Measurements from ENCODE around the gene TTC36. TPM values are rescaled to one million over a fixed set of nuclear protein-coding genes. Genes with fewer than 3 reads are reported as not detected.

TTC36 gene
- total RNA-seq, 1 donor from 2014 or later = 1.9 TPM

- no peak for DNase-seq
- Mint-ChIP-seq H3K27ac (ENCODE audit: unreplicated experiment) (no peak overlapping the region), H3K9me3 (ENCODE audit: unreplicated experiment) (no peaks in the 10 kb centered on the region), H3K36me3 (ENCODE audit: unreplicated experiment) (no peaks in the 10 kb centered on the region), H3K4me1 (ENCODE audit: low read depth, unreplicated experiment) (no peaks in the 10 kb centered on the region), H3K27me3 (ENCODE audit: unreplicated experiment) (no peaks in the 10 kb centered on the region), H3K4me3 (ENCODE audit: unreplicated experiment) (no peak overlapping the region)
- TF ChIP-seq CTCF (IDR thresholded peaks at IDR 0.05; ENCODE audit: partially characterized antibody, unreplicated experiment) = no peak
Measured at GRCh38 chr11:118519549-118519948, 7.7 kb upstream of the TTC36 start.

- Mint-ChIP-seq H3K36me3 (ENCODE audit: unreplicated experiment) (no peaks in the 10 kb centered on the region), H3K9me3 (ENCODE audit: unreplicated experiment) (no peaks in the 10 kb centered on the region), H3K4me3 (ENCODE audit: unreplicated experiment) (no peak overlapping the region), H3K27me3 (ENCODE audit: unreplicated experiment) (no peaks in the 10 kb centered on the region), H3K4me1 (ENCODE audit: low read depth, unreplicated experiment) (no peaks in the 10 kb centered on the region), H3K27ac (ENCODE audit: unreplicated experiment) (no peak overlapping the region)
- TF ChIP-seq CTCF (IDR thresholded peaks at IDR 0.05; ENCODE audit: partially characterized antibody, unreplicated experiment) = no peak
- no peak for DNase-seq
Measured at GRCh38 chr11:118521892-118522311, 5.4 kb upstream of the TTC36 start.

- no peaks in the 10 kb centered on the region for H3K9me3 Mint-ChIP-seq (ENCODE audit: unreplicated experiment)
- no peak for TF ChIP-seq CTCF (IDR thresholded peaks at IDR 0.05; ENCODE audit: partially characterized antibody, unreplicated experiment)
- no peaks in the 10 kb centered on the region for H3K36me3 Mint-ChIP-seq (ENCODE audit: unreplicated experiment)
- peaks cover 4% of the 10 kb centered on the region for H3K27me3 Mint-ChIP-seq (ENCODE audit: unreplicated experiment)
- no peak overlapping the region for H3K27ac Mint-ChIP-seq (ENCODE audit: unreplicated experiment)
- H3K4me1 Mint-ChIP-seq (ENCODE audit: low read depth, unreplicated experiment) = no peaks in the 10 kb centered on the region
- no peak for DNase-seq
- H3K4me3 Mint-ChIP-seq (ENCODE audit: unreplicated experiment) = no peak overlapping the region
Measured at GRCh38 chr11:118522571-118523072, 4.7 kb upstream of the TTC36 start.

- no peak for TF ChIP-seq CTCF (IDR thresholded peaks at IDR 0.05; ENCODE audit: partially characterized antibody, unreplicated experiment)
- Mint-ChIP-seq H3K9me3 (ENCODE audit: unreplicated experiment) (peaks cover 2% of the 10 kb centered on the region), H3K4me1 (ENCODE audit: low read depth, unreplicated experiment) (no peaks in the 10 kb centered on the region), H3K4me3 (ENCODE audit: unreplicated experiment) (no peak overlapping the region), H3K27ac (ENCODE audit: unreplicated experiment) (no peak overlapping the region), H3K27me3 (ENCODE audit: unreplicated experiment) (peaks cover 7% of the 10 kb centered on the region), H3K36me3 (ENCODE audit: unreplicated experiment) (no peaks in the 10 kb centered on the region)
- no peak for DNase-seq
Measured at GRCh38 chr11:118524356-118524755, 2.9 kb upstream of the TTC36 start.

- peaks cover 6% of the 10 kb centered on the region for H3K9me3 Mint-ChIP-seq (ENCODE audit: unreplicated experiment)
- no peak for TF ChIP-seq CTCF (IDR thresholded peaks at IDR 0.05; ENCODE audit: partially characterized antibody, unreplicated experiment)
- H3K4me3 Mint-ChIP-seq (ENCODE audit: unreplicated experiment) = no peak overlapping the region
- peak overlapping the region; percentile 43 for H3K27ac Mint-ChIP-seq (ENCODE audit: unreplicated experiment)
- H3K36me3 Mint-ChIP-seq (ENCODE audit: unreplicated experiment) = no peaks in the 10 kb centered on the region
- peaks cover 3% of the 10 kb centered on the region for H3K4me1 Mint-ChIP-seq (ENCODE audit: low read depth, unreplicated experiment)
- H3K27me3 Mint-ChIP-seq (ENCODE audit: unreplicated experiment) = peaks cover 13% of the 10 kb centered on the region
- no peak for DNase-seq
Measured at GRCh38 chr11:118524757-118525470, 2.4 kb upstream of the TTC36 start.
